ENCODE measurements around the gene TUT7.

DNA sequence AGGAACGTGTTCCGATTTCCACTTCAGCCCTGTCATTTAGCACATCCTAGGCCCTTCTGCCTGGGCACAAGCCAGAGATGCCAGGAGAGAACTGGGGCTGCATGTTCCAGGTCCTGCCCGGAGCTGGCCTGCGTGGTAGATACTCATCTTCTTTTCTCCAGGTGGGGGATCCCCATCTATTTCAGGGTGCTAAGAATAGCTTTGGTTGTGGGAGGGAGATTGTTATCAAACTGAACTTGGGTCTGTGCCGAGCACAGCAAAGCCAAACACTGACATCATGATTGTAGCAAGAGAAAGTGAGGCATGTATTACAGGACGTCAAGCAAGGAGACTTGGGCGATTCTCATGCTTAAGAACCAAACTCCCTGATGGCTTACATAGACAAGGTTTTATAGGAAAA lies 113.0 kb downstream of the TUT7 start:
- TF ChIP-seq, protein P1, sequence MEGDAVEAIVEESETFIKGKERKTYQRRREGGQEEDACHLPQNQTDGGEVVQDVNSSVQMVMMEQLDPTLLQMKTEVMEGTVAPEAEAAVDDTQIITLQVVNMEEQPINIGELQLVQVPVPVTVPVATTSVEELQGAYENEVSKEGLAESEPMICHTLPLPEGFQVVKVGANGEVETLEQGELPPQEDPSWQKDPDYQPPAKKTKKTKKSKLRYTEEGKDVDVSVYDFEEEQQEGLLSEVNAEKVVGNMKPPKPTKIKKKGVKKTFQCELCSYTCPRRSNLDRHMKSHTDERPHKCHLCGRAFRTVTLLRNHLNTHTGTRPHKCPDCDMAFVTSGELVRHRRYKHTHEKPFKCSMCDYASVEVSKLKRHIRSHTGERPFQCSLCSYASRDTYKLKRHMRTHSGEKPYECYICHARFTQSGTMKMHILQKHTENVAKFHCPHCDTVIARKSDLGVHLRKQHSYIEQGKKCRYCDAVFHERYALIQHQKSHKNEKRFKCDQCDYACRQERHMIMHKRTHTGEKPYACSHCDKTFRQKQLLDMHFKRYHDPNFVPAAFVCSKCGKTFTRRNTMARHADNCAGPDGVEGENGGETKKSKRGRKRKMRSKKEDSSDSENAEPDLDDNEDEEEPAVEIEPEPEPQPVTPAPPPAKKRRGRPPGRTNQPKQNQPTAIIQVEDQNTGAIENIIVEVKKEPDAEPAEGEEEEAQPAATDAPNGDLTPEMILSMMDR (IDR thresholded peaks at IDR 0.05; ENCODE audit: low read depth, low read length, poor library complexity, severe bottlenecking): no peak
- no peak for TF ChIP-seq EZH2phosphoT487 (IDR thresholded peaks at IDR 0.05; ENCODE audit: borderline replicate concordance, low read length)
